Coronary artery (tissue), 2 donors: Measurements from ENCODE around the gene GNG8.

Experiments used
- DNase-seq: peaks from one replicate; pipeline ENCODE4 v3.0.0-alpha.2; 2017; ENCODE audit warnings: low spot score
- H3K27ac ChIP-seq, 2 donors: fragments of 200-600 bp; sonication (generic); one replicate each; pipeline ENCODE4 v1.5.1; 2016 to 2019
- H3K4me3 ChIP-seq: fragments of 200-600 bp; sonication (generic); 2 replicates; pipeline ENCODE4 v1.5.1; 2016; ENCODE audit warnings: mild to moderate bottlenecking, moderate library complexity
- TF ChIP-seq, protein P1 (sequence below): fragments of 200-600 bp; sonication (generic); IDR thresholded peaks from one replicate; pipeline ENCODE4 v1.5.1; 2019; ENCODE audit warnings: antibody characterized with exemption

The GNG8 gene

DNA sequence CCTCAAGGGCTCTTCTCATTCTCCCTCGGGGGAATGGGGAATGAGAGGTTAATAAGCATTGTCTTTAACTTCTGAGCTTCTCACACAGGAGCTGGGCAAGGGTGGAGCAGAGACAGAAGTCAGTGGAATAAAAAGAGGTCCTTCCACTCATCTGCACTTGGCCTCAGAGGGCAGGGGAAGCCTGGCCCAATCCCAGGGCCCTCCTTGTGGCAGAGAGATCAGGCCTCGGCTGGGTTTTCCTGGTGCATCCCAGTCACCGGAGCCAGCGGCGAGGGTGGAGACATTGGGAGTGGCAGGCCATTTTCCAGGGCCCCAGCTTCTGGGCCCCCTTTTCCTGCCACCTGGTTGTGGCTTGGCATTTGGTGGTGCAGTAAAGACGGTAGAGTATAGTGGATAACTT is 24.2 kb downstream of the GNG8 start:
- H3K27ac ChIP-seq = no peak overlapping the region
- TF ChIP-seq, protein P1, sequence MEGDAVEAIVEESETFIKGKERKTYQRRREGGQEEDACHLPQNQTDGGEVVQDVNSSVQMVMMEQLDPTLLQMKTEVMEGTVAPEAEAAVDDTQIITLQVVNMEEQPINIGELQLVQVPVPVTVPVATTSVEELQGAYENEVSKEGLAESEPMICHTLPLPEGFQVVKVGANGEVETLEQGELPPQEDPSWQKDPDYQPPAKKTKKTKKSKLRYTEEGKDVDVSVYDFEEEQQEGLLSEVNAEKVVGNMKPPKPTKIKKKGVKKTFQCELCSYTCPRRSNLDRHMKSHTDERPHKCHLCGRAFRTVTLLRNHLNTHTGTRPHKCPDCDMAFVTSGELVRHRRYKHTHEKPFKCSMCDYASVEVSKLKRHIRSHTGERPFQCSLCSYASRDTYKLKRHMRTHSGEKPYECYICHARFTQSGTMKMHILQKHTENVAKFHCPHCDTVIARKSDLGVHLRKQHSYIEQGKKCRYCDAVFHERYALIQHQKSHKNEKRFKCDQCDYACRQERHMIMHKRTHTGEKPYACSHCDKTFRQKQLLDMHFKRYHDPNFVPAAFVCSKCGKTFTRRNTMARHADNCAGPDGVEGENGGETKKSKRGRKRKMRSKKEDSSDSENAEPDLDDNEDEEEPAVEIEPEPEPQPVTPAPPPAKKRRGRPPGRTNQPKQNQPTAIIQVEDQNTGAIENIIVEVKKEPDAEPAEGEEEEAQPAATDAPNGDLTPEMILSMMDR = no peak
- no peak overlapping the region for H3K4me3 ChIP-seq
- no peak for DNase-seq

DNA sequence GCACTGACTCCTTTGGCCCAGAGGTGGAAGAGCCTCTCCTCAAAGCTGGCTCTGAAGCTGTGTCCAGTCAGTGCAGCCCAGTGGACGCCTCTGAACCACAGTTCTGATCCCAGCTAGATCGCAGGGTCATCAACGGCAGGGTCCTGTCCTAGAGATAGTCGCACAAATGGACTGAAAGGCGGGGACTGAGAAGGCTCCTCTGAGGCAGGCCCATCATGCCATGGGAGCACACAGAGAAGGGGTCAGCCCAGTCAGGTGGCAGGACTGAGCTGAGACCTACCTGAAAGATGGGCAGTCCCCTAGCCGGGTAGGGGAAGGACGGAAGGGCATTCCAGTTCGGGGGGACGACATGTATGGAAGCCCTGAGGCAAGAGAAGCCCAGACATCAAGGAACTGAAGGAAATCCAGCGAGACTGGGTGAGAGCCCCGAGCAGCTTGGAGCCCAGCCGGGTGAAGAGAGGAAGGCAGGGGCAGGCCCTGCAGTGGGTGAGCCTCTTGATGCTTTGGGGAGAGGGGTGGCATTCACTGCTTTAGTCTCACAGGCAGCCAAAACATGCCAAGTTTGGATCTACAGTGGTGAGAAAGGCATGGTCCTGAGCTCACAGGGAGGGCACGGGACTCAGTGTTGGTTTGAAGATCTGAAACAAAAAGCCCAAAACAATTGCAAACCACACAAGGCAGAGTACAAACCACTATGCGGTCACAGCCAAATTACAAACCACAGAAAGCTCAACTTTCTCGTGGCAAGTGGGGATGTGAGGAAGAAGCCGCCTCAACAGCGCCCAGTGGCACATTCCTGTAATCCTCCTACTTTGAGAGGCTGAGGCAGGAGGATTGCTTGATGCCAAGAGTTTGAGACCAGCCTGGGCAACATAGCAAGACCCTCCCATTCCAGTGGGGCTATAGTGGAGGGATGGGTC is 24.9 kb downstream of the GNG8 start:
- no peak for DNase-seq
- H3K4me3 ChIP-seq = no peak overlapping the region
- H3K27ac ChIP-seq = peak overlapping the region in 1 of 2 donors; percentile 25
- TF ChIP-seq, protein P1 = no peak

DNA sequence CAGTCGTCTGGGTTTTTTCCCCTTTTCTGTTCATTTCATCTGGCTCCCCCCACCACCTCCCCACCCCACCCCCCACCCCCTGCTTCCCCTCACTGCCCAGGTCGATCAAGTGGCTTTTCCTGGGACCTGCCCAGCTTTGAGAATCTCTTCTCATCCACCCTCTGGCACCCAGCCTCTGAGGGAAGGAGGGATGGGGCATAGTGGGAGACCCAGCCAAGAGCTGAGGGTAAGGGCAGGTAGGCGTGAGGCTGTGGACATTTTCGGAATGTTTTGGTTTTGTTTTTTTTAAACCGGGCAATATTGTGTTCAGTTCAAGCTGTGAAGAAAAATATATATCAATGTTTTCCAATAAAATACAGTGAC is 25.6 kb downstream of the GNG8 start:
- DNase-seq = no peak
- Histone ChIP-seq H3K27ac (peak overlapping the region in 1 of 2 donors; percentile 25), H3K4me3 (no peak overlapping the region)
- TF ChIP-seq, protein P1 = no peak

DNA sequence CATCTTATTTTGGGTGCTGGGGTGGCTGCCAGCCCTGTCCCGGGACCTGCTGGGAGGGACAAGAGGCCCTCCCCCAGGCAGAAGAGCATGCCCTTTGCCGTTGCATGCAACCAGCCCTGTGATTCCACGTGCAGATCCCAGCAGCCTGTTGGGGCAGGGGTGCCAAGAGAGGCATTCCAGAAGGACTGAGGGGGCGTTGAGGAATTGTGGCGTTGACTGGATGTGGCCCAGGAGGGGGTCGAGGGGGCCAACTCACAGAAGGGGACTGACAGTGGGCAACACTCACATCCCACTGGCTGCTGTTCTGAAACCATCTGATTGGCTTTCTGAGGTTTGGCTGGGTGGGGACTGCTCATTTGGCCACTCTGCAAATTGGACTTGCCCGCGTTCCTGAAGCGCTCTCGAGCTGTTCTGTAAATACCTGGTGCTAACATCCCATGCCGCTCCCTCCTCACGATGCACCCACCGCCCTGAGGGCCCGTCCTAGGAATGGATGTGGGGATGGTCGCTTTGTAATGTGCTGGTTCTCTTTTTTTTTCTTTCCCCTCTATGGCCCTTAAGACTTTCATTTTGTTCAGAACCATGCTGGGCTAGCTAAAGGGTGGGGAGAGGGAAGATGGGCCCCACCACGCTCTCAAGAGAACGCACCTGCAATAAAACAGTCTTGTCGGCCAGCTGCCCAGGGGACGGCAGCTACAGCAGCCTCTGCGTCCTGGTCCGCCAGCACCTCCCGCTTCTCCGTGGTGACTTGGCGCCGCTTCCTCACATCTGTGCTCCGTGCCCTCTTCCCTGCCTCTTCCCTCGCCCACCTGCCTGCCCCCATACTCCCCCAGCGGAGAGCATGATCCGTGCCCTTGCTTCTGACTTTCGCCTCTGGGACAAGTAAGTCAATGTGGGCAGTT is 26.2 kb downstream of the GNG8 start:
- TF ChIP-seq, protein P1 = no peak
- Histone ChIP-seq H3K4me3 (no peak overlapping the region), H3K27ac (no peak overlapping the region)
- DNase-seq = no peak

DNA sequence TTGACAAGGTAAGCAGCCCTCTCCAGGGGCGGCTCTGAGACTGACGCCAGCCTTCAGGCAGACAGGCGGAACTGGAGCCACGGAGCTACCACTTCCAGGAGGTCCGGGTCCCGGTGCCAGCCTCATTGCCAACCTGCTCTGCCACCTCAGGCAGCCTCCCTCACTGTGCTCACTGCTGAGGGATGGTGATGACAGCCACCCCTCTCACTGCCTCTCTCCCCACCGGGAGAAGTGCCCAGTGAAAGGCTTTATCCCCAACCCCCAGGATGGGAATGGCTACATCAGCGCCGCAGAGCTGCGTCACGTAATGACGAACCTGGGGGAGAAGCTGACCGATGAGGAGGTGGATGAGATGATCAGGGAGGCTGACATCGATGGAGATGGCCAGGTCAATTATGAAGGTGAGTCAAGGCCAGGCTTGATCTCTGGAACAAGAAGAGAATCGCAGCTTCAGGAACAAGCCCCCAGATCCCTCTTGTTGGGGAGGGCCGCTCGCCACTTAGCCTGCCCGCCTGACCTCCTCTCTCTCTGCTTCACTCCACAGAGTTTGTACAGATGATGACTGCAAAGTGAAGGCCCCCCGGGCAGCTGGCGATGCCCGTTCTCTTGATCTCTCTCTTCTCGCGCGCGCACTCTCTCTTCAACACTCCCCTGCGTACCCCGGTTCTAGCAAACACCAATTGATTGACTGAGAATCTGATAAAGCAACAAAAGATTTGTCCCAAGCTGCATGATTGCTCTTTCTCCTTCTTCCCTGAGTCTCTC is 27.2 kb downstream of the GNG8 start:
- peak overlapping the region in 1 of 2 donors; percentile 98 for H3K27ac ChIP-seq
- no peak overlapping the region for H3K4me3 ChIP-seq
- TF ChIP-seq, protein P1 = no peak
- DNase-seq = no peak

GRCh38 chr19:46608178-46608577 is 27.8 kb downstream of the GNG8 start:
- no peak overlapping the region for H3K4me3 ChIP-seq
- TF ChIP-seq, protein P1 = no peak
- peak overlapping the region in 1 of 2 donors; percentile 98 for H3K27ac ChIP-seq
- no peak for DNase-seq
